Head of caudate nucleus (tissue), 42 donors: ENCODE results near the gene RAB4B.

Source experiments
- DNase-seq, 42 donors: peaks; one replicate each; pipeline versions ENCODE4 v3.0.0 to v3.0.0-alpha.2; 2020 to 2021; ENCODE audit warnings: mixed read lengths in 7 of 42
- intact Hi-C: fragments of 100-400 bp; cut with DNase I; formaldehyde crosslinking; loops from one replicate; pipeline ENCODE4 v1.15.0; 2022

RAB4B gene

GRCh38 chr19:40800339-40800996 is 22.4 kb downstream of the RAB4B start:
- intact Hi-C loops: no loop called here
- DNase-seq: peak in 5 of 42 donors; percentile 31 to 61 (median 33)

- intact Hi-C loops: no loop called here
- peak in 4 of 42 donors; percentile 22 to 56 (median 36) for DNase-seq
These were observed 22.9 kb downstream of the RAB4B start for GRCh38 chr19:40800997-40801377.

- intact Hi-C loops: no loop called here
- DNase-seq: peak in 1 of 42 donors; percentile 26
These were observed 23.6 kb downstream of the RAB4B start for GRCh38 chr19:40801426-40802299.

- intact Hi-C loops: no loop called here
- DNase-seq: peak in 5 of 42 donors; percentile 25 to 54 (median 37)
These were observed 24.5 kb downstream of the RAB4B start for GRCh38 chr19:40802300-40803169.

GRCh38 chr19:40803170-40803856 is 25.3 kb downstream of the RAB4B start:
- no peak for DNase-seq
- intact Hi-C loops: no loop called here

- no peak for DNase-seq
These were observed 26.1 kb downstream of the RAB4B start for GRCh38 chr19:40803857-40804782.

GRCh38 chr19:40804783-40805242 is 26.8 kb downstream of the RAB4B start:
- intact Hi-C loops: no loop called here
- peak in 9 of 42 donors; percentile 26 to 65 (median 46) for DNase-seq

More at GRCh38 chr19:40803857-40804782, 26.1 kb downstream of the RAB4B start:
- intact Hi-C loops: no loop called here

- intact Hi-C loops: no loop called here
- no peak for DNase-seq
These were observed 27.3 kb downstream of the RAB4B start for GRCh38 chr19:40805258-40805868.

- DNase-seq: peak; percentile 81 to 98 (median 93)
- intact Hi-C loops: loop anchor here (2.0 kb wide), 1 partner anchor 90 kb away; the partner anchor contains the start of genes COQ8B and ITPKC
These were observed 28.5 kb downstream of the RAB4B start for GRCh38 chr19:40806423-40807146.

- intact Hi-C loops: loop anchor here (2.0 kb wide), 1 partner anchor 91 kb away; the partner anchor contains the start of genes COQ8B and ITPKC
- peak in 1 of 42 donors; percentile 25 for DNase-seq
These were observed 29.3 kb downstream of the RAB4B start for GRCh38 chr19:40807147-40808020.

GRCh38 chr19:40808021-40808325 is 29.9 kb downstream of the RAB4B start:
- intact Hi-C loops: no loop called here
- DNase-seq: no peak

GRCh38 chr19:40808497-40808896 is 30.4 kb downstream of the RAB4B start:
- no peak for DNase-seq
- intact Hi-C loops: no loop called here

- peak in 2 of 42 donors; percentile 31 to 46 for DNase-seq
- intact Hi-C loops: no loop called here
These were observed 31.5 kb downstream of the RAB4B start for GRCh38 chr19:40809358-40810086.

GRCh38 chr19:40810160-40810559 is 32.1 kb downstream of the RAB4B start:
- intact Hi-C loops: no loop called here
- DNase-seq: peak in 1 of 42 donors; percentile 46
